KOPT-K1 (cell line): Measurements from ENCODE around the gene CYSLTR2.

Source experiments
- H3K27ac ChIP-seq: fragments of 200-600 bp; sonication (generic); 2 replicates; pipeline ENCODE4 v1.5.1; 2016; ENCODE audit warnings: antibody characterized with exemption, mild to moderate bottlenecking, low read depth, low read length; ENCODE audit not compliant: poor library complexity, severe bottlenecking
- H3K36me3 ChIP-seq: fragments of 200-600 bp; sonication (generic); 2 replicates; pipeline ENCODE4 v1.5.1; 2017; ENCODE audit warnings: antibody characterized with exemption, mild to moderate bottlenecking, low read length, moderate library complexity; ENCODE audit not compliant: insufficient read depth
- H3K9me3 ChIP-seq: fragments of 200-600 bp; sonication (generic); 2 replicates; pipeline ENCODE4 v1.5.1; 2017; ENCODE audit warnings: antibody characterized with exemption, low read length, mild to moderate bottlenecking; ENCODE audit not compliant: insufficient read depth, poor library complexity, severe bottlenecking

CYSLTR2 gene

DNA sequence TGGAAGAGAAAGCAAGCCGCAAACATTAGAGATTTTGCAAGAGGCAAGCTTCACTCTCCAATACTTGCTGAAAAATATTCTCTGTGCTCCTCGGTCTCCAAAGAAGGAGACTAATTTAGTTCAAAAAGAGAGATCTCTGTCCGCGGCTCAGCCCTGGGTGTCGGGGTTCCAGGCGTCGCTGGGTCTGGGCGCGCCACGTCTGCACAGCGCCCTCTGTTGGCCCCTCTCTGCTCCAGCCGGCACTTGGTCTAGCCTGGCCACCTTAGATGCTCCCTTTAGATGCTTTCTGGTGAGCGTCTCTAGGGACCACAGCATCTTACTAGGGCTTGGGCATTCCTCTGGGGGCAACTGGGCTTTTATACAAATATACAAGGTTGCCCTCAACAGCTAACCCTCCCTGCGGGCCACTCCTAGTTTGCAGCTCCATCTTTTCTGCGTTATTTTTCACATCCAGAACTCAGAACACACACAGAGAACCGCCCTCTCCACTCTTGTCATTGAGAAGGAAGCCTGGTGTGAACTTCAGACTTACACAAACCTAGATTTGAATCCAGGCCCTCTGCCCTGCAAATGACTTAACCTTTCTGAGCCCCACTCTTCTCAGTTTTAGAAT lies 78.3 kb downstream of the CYSLTR2 start:
- Histone ChIP-seq H3K27ac (no peak overlapping the region), H3K9me3 (no peaks in the 10 kb centered on the region), H3K36me3 (no peaks in the 10 kb centered on the region)

DNA sequence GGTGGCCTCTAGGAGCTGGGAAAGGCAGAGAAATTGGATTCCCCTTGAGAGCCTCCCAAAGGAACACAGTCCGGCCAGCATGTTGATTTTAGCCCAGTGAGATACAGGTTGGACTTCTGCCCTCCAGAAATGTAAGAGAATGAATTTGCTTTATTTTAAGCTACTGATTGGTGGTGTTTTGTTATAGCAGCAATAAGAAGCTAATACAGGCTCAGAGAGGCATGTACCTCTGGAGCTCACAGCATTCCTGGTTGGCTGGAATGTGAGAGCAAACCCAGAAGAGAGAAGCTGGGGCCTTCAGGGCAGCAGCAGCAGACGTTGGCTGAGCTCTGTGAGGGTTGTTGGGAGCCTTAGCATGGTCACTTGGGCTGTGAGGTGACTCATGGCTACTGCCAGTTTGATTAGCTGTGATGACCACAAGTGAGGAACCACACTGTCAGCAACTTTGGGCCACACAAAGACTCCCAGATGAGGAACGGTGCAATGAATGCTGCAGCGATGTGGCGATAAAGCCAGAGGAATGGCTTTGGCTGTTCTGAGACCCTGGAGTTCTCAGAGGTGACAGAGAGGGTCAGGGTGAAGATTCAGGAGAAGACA lies 80.1 kb downstream of the CYSLTR2 start:
- no peaks in the 10 kb centered on the region for H3K36me3 ChIP-seq
- no peak overlapping the region for H3K27ac ChIP-seq

DNA sequence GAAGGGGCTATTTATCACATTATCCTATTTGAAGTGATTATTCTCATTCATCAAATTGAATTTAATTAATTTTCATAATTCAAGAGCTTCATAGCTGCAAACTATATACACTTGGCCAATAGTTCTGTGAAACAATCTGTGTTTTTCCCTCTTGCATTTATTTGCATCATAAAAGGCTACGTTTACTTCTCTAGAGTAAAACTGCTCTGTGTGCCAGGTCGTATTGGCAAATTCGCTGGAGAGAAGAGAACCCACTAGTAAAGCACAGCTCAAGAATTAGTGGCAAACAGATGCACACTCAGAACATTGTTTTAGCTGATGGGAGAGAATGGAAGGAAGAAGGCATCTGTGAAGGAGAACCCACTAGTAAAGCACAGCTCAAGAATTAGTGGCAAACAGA lies 81.8 kb downstream of the CYSLTR2 start:
- Histone ChIP-seq H3K36me3 (no peaks in the 10 kb centered on the region), H3K27ac (no peak overlapping the region), H3K9me3 (no peaks in the 10 kb centered on the region)

More for the DNA sequence above, 80.1 kb downstream of the CYSLTR2 start:
- no peaks in the 10 kb centered on the region for H3K9me3 ChIP-seq

DNA sequence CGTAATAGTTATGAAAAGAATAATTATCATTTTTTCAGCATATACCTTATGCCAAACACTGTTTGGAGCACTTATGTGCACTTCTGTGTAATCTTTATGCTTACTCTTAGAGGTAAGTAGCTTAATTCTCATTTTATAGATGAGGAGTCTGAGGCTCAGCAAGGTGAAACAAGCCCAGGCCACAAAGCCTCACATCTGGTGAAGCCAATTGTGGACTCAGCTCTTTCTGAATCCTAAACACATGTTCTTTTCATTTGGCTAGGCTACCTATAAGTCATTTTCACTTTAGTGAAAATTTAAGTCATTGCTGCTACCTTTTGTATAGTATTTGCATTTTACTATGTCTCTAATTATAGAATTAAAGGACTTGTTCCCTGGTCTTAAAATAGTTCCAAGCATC lies 84.0 kb downstream of the CYSLTR2 start:
- H3K27ac ChIP-seq, result no peak overlapping the region
- no peaks in the 10 kb centered on the region for H3K36me3 ChIP-seq
- no peaks in the 10 kb centered on the region for H3K9me3 ChIP-seq

DNA sequence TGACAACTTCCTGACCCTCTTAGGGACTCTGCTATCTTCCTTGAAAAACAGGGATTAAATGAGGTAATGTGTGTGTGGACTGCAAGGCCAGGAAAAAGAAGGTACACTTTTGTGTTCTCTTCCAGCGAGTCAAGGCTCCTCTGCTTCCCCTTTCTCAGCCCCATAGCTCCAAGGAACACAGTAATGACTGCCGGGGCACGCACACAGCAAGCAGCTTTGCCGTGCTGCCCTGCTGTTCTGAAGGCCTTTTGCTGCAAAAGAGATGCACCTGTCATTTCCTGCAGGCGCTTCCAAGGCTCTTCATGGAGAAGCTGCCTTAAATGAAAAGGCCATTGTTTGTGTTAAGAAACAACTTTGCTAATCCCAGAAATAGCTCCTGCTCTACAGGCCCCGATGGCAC lies 84.6 kb downstream of the CYSLTR2 start:
- H3K36me3 ChIP-seq, result no peaks in the 10 kb centered on the region
- H3K9me3 ChIP-seq, result no peaks in the 10 kb centered on the region
- no peak overlapping the region for H3K27ac ChIP-seq

DNA sequence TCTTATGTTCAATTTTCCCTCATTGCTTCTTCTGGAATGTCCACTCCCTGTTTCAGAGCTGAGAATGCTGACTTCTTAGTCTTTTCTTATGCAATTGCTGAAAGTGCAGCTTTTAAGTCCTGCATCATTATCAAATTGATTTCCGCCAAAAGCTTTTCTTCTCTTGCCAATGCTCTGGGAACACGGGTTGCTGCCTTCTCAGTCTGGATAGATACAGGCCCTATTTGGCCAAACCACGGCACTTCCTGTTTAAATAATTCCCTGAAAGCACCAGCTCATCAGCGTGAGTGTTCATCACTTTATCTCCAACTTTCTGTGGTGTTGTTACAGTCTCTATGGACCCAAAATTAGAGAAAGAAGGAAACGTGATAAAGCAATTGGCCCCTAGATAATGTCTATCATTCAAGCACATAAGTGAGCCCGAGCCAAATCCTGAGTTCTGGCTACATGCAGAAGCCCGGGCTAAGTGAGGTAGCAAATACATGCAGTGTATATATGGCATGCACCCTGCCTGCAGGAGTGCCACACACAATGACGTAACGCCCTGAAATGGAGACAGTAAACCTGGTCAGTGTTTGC lies 85.7 kb downstream of the CYSLTR2 start:
- Histone ChIP-seq H3K36me3 (no peaks in the 10 kb centered on the region), H3K9me3 (no peaks in the 10 kb centered on the region), H3K27ac (no peak overlapping the region)

DNA sequence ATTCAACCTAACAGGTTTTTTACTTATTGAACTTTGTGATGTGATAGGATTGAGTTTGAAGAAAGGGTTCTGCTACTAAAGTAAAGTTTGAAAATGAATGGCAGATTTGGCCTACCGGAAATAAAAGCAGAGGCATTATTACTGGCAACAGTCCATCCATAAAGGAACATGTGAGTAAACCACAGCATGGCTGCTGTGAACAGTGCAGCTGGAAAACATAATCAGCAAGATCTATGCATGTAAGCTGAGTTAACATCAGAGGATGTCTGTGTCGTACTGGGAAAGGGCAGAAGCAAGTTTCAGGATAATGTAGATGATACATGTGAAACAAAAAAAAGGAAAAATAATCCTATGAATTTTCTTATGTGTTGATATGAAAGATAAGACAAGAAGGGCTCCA lies 87.6 kb downstream of the CYSLTR2 start:
- no peaks in the 10 kb centered on the region for H3K36me3 ChIP-seq
- no peaks in the 10 kb centered on the region for H3K9me3 ChIP-seq
- no peak overlapping the region for H3K27ac ChIP-seq

DNA sequence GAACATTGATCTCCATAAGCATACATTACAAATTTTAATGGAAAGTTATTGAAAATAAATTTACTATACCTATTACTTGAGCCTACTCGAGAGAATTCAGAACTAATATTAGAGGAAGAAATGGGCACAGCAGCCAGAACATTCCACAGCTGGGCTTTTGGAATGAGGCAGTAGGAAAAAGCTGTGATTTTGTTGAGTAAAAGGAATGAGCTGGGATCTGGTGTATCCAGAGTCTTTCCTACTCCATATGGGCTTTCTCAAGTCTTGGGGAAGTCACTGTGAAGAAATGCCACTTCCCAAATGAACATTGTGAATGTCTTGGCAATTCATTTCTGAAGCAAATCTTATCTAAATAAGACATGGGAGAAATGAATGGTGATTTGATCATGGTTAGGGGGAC lies 93.1 kb downstream of the CYSLTR2 start:
- Histone ChIP-seq H3K36me3 (no peaks in the 10 kb centered on the region), H3K27ac (no peak overlapping the region), H3K9me3 (no peaks in the 10 kb centered on the region)

DNA sequence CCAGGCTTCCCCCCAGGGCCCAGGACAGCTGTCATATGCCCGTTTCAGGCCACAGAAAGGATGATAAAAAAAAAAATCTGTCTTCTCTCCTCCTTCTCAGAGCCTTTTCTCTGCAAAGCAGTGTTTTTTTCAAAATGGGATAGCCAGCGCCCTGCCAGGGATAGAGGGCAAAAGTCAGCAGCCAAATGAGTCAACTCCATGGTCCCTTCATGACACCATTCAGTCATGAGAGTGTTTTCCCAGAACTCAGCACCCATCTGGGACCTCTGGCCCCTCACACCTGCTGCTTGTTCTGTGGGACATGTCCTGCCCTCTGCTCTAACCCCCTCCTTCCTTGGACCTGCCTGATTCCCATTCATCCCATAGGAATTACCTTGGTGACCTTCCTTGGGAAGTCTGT lies 95.0 kb downstream of the CYSLTR2 start:
- Histone ChIP-seq H3K9me3 (no peaks in the 10 kb centered on the region), H3K36me3 (no peaks in the 10 kb centered on the region), H3K27ac (no peak overlapping the region)

DNA sequence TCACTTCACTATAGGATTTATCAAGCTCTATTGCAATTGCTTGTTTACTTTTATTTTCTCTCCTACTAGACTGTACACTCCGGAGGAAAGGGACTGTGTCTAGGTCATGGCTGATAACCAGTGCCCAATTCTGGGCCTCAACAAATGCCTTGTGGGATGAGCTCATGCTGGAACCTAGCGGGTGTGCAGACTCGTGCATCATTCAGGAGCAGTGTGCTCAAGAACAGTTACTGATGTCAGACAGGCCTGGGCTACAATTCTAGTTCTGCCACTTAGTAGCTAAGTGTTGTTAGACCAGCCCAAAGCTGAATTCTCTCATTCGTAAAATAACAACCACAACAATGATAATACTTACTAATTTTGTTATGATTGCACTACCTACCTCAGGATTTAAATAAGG lies 95.4 kb downstream of the CYSLTR2 start:
- H3K36me3 ChIP-seq, result no peaks in the 10 kb centered on the region
- no peak overlapping the region for H3K27ac ChIP-seq
- H3K9me3 ChIP-seq, result no peaks in the 10 kb centered on the region

DNA sequence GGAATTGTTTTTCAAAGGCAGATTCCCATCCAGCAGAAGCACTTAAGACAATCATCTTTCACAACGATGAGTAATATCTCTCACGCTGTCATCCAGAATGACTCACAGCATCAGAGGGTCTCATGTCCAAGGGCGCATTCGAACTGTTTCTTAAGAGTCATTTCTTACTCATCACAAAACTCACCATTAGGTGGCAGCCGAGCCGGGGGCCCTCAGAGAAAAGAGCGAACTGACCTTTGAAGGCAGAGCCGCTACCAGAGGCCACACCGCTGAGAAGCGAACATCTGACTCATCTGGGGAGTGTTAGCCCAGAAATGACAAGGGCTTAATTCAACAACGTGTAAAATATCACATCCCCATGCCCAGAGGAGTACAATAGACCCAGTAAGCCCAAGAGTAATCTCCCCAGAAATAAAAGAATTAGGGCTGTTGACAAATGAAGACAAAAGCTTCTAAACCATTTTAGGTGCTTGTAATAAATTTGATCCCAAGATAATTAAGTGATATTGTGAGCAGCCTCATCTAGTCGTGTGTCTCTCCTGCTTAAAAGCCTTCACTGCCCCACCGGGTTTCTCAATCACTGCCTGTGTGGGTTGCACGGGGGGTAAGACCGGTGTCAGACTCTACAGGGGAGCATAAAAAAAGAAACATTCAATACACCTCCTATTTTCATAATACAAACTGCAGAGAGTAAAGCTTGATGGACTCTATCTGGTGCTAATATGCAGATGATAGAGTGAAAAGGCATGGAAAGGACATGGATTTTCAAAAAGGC lies 96.2 kb downstream of the CYSLTR2 start:
- no peak overlapping the region for H3K27ac ChIP-seq
- no peaks in the 10 kb centered on the region for H3K36me3 ChIP-seq
- peaks cover 4% of the 10 kb centered on the region for H3K9me3 ChIP-seq

DNA sequence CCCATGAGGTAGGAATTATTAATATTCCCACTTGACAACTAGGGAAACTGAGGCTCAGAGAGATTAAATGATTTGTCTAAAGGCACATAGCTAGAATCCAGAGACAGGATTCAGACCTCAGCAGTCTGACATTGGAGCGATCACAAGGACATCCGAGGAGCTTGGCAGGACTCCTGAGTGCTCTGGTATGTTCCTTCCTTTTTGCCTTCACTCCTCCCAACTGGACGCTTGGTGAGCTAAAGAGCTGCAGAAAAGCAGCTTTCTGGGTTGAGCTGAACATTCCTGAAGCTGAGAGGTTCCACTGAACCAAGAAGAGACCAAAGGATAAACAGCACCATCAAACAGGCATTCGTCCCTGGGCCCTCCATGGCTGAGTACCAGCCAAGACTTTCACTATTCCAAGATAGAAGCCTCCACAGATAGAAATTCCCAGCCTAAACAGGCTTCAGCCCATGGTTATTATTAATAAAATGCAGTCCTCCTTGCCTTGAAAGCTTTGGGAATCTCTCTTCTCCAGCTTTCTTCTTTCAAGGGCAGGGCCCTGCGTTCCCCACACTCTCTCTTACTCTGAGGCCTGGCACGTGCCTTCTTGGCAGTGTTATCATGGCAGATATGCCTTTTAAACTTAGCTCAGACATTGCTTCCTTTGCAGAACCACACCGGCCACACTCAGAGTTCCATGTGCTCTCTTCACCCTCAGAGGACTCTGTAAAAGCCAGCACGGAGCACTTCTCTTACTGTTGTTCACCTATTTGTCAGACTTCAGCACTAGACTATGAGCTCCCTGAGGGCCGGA lies 97.1 kb downstream of the CYSLTR2 start:
- Histone ChIP-seq H3K27ac (no peak overlapping the region), H3K36me3 (no peaks in the 10 kb centered on the region), H3K9me3 (peaks cover 8% of the 10 kb centered on the region)

DNA sequence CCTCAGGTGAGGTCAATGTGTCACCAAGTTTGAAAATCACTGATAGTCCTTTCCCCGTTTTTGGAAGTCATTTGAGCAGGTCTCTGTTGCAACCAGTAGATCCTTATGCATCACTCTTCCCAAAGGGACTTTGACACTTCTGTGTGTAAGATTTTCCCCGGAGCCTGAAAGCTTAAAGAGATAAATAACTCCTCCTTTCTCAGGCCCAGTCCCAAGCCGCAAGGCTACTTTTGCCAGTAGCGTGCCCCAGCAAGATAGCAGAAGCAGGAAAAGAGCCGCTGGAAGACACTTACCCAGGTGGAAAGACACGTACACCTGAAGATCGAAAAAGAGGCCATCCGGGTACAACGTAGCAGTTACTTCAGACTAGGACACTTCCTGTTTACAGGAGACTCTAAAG lies 106.9 kb downstream of the CYSLTR2 start:
- Histone ChIP-seq H3K36me3 (no peaks in the 10 kb centered on the region), H3K27ac (no peak overlapping the region), H3K9me3 (peaks cover 38% of the 10 kb centered on the region)
